HG03280 (cell line): ENCODE measurements around the gene EPG5.

Experiments
- ATAC-seq: cut with Tn5 transposase; IDR thresholded peaks from one replicate; pipeline ENCODE4 v1.9.1; 2021; ENCODE audit warnings: mild to moderate bottlenecking, moderate library complexity; ENCODE audit not compliant: unreplicated experiment

EPG5 gene

DNA sequence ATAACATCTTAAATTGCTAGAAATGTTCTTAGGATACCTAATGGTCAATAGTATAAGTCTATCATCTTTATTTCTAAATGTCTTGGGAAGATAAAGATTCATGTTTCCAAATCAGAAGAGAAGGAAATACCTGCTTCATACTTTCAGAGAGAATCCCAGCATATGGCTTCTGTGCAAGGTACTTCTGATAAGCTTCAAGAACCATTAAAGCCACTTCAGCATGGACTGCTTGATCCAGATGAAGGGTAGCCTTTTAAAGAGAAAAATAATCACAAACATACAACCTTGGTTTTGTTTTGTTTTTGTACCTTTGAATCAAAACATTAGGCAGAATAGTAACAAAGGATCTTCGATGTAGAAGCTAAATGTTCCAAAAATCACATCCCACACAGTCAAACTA is 44.0 kb downstream of the EPG5 start:
- no peak for ATAC-seq

DNA sequence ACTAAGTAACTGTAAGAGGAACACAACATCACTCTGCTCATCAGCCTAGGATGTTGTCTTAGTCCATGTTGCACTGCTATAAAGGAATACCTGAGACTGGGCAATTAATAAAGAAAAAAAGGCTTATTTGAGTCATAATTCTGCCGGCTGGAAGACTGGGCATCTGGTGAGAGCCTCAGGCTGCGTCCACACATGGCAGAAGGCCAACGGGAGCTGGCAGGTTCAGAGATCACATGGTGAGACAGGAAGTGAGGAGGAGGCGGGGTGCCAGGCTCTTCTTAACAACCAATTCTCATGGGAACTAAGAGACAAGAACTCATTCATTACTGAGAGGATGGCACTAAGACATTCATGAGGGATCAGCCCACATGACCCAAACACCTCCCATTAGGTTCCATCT is 46.8 kb downstream of the EPG5 start:
- ATAC-seq: no peak

DNA sequence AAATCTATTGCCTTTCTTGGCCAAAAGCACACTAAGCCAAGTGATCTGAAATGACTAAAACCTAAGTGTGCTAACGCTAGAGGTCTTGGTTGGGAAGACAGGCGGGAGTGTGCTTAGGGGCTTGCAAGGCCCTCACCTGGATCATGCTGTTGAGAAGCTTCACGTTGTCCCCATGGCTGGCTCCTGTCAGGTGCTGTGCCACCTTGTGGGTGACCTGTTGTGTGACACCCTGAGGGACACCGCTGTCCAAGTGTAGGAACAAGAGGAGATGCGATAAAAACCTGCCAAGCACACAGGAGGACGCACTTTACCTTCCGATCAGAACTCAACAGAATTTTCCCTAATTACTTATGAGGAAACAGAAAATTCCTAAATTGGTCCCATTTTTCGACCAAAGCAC is 50.8 kb downstream of the EPG5 start:
- ATAC-seq: no peak

DNA sequence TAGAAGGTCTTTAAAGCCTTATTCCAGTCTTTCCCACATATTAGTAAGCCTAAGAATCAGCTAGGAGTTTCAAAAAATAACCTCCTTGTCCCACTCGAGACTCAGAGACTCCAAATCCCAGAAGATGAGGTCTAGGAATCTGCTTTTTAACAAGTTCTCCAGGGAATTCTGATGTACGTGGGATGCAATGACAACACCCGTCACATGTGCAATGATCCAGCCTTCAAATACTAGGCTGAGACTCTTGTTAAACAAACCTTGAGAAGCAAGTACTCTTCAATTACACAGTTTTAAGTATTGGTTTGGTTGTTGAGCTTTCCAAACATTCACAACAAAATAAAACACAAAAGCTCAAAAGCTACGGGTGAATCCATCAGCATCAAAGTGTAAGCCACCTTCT is 53.9 kb downstream of the EPG5 start:
- ATAC-seq: no peak

DNA sequence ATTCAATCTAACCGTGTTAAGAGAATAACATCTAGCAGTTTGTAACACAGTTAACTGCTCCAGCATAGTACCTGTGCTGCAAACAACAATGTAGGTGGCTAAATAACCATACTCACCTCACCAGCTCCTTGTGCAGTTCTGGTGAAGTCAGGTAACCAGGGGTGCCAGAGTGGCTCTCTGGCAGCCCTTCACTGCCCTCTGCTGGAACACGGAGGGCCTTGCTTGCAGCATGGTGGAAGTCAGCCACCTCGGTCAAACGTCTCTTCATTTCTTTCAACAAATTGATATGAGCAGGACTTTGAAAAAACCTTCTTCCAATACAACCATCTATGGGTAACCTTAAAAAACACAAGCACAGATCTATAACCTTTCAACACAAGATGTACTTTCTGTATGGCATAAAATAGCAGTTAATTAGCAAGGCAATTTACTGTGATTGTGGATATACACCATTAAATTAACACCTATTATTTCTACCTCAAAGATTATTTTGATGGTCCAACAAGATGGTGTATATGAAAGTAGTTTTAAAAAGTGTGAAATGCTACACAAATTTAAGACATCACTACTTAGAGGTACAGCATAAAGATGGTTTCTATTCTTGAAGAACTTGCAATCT is 56.6 kb downstream of the EPG5 start:
- ATAC-seq: peak; percentile 88

DNA sequence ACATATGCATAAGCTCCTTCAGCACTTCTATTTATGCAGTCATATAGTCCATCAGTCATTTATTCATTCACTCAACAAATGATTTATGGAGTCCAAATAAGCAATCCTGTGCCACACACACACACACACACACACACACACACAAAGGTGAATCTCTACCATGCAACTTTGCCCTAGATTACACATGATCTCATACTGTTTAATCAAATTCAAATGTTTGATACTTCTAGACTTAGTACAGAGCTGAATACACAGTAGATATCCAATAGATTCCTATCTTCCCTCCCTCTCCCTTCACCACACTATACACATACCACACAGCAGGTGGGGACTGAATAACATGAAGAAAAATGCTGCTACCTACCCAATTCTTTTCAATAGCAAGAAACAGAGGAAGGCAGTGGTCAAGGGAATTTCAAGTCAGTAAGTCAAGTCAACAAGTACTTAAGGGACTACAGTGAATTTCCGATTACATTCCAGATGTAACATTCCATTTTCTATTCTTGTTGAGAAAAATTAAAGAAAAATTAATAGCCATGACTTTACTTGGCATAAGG is 65.4 kb downstream of the EPG5 start:
- no peak for ATAC-seq

DNA sequence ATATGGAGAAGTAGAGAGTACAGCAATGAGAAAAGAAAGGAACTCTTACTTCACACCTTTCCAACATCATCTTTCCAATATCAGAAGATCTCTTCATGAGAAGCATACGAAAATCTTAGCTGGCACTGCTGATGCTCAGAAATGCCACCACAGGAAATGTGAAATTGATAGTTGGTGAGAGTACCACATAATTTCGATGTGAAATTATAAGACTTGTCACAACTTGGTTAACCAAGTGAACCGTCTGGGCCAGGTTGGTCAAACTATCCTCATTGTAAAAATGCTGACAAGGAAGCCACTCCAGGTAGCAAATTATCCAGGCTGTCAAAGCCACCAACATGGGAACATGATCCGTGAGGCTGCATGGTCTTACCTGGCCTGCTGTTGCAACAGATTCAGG is 66.5 kb downstream of the EPG5 start:
- no peak for ATAC-seq

DNA sequence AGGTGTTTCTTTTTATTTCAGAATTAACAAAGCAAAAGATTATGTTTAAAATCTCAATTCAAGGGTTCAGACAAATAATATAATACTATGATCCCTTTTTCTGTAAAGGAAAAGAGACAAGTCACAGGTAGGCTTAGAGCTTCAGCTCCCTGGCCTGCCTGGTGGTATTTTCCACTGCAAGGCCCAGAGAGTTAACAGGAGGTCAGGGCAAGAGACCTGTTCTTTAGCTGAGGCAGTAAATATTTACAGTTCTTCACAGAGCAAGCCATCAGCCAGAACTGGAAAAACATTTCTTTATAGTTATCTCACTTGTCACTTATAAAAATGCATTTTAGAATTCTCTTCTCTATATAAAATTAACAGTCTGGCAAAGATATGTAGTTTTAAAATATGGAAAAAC is 70.1 kb downstream of the EPG5 start:
- no peak for ATAC-seq

DNA sequence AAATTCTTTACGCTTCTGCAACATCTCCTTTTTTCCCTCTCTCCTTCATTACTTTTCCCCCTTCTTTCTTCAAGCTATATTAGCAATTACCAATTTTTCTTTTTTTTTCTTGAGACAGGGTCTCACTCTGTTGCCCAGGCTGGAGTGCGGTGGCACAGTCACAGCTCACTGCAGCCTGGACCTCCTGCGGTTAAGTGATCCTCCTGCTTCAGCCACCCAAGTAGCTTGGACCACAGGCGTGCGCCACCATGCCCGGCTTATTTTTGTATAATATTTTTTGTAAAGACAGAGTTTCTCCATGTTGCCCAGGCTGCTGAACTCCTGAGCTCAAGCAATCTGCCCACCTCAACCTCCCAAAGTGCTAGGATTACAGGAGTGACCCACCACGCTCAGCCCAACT is 70.7 kb downstream of the EPG5 start:
- ATAC-seq: no peak

DNA sequence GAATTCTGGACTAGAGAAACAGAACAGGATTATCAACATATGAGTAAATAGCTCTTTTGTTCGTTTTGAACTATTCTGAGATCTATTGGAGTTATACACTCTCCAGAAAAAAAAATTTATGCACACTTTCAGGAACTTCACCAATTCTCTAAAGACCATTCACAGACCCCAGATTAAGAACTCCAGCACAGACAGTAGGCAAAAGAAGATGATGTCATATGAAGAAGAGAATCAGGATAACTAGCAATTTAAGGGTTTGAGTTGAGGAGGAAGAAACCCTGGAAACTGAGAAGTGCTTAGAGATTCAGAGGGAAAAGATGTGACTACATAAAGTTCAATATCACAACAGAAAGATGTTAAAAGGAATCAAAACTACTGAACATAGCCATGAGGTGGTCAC is 71.8 kb downstream of the EPG5 start:
- ATAC-seq: no peak

DNA sequence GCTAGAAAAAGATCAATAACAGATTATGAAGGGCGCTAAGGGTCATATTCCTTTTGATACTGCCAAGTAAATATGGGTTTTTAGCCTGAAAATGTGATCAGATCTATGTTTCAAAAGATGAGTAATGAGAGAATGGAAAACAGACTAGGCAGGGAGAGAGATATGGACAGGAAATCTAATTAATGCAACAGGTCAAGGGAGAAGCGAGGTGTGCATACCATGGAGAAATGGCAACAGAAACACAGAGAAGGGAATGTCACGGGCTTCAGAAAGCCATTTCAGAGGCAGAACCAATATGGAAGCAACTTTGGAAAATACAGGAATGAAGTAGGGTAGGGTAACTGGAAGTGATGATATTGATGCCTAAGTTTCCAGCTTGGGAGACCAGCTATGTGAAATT is 72.3 kb downstream of the EPG5 start:
- no peak for ATAC-seq

DNA sequence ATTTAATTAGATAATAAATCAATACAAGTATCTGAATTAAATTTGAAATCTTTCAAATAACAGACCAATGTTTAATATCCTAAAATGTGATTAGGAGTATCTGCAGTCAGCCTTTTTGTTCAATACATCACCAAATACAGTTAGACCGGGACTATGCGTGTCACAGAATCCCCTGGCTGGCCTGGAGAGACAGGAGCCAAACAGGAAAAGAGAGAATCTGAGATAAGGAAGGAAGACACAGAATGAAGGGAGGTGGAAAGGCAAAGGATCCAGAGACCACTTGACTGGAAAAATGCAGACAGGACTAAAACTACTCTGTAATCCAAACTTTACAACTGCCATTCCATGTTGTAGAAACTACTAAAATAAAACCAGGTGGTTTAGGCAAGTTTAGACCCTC is 75.3 kb downstream of the EPG5 start:
- ATAC-seq: no peak

DNA sequence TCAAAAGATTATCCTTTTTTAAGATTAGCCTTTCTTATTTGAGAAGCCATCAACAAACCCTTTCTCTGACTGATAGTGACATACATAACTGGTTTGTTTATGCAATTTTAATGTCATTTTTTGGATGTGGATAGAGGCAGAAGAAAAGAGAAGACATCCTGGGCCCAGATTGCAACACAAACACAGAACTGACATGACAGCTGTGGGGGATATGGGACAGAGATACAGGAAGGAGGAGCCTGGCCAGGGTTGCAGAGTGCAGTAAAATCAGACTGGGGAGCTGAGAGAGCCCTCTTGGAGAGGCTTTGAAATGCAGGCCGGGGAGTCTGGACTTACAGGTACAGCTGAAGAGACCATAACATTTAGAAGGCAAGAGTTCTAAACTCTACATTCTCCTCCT is 76.5 kb downstream of the EPG5 start:
- no peak for ATAC-seq

DNA sequence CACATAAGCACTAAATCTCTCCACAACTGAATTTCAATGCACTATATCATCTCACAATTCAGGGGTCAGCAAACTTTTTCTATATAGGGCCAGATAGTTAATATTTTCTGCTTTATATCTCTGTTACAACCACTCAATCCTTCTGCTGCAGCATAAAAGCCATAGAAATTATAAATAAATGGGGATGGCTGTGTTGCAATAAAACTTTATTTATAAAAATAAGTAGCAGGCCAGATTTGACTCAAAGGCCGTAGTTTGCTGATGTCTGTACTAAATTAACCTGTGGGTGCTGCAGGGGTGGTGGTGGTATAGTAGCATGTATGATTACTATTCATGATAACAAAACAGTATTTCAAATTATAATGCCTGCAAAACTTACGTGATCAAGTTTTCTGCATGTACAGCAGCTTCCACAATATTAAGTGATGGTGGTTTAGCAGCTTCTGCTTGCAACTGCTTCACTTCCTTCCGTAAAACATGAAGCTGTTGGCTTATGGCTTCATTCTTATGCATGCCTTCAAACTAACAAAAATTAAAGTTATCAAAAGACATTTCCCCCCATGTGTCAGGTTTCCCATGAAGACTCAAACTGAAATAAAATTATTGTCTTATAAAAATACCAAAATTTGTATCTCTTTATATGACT is 77.6 kb downstream of the EPG5 start:
- no peak for ATAC-seq

DNA sequence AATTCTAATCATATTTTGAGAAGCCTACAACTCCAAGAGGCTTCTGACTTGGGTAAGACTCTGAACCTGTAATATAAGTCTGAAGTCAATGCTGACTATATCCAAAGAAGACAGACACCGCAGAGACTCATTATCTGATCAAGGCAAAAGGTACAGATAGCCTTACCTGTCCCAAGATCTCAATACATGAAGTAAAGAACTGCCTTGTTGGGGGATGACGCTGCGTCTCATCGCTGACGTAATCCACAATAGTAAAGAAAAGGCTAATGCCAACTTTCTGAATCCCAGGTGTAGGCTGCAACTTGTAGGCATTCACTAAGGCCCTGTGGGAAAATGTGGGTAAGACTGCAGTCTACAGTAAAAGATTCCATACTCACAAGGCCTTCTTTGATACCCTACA is 79.5 kb downstream of the EPG5 start:
- ATAC-seq: no peak

DNA sequence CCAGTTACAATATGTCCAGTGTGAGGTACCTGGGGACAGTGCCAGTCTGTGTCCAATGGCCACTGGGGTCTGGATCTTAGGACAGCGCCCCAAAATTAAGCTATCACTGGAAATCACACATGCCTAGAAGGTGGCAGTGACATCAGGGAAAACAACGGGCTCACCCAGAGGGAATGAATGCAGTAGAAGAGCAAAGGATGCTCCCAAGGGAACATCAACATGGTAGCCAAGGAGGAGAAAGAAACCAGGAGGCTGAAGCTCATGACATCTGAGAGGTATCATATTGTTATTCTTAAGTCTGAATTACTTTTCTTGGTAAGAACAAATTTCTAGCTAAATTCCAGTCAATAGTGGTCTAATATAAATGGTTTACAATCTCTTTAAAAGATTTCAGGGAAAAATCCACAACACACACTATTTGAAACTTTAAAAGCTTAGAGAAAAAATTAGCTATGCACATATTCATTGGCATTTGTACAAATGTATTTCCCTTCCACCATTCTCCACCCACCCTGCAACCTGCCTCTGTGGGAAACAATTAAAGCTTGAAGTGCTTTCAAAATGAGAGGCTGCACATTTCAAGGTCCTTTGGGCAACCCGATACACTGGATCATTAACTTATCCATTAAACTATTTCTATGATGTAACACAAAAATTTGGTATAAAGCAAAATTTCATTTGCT is 86.1 kb downstream of the EPG5 start:
- ATAC-seq: no peak

DNA sequence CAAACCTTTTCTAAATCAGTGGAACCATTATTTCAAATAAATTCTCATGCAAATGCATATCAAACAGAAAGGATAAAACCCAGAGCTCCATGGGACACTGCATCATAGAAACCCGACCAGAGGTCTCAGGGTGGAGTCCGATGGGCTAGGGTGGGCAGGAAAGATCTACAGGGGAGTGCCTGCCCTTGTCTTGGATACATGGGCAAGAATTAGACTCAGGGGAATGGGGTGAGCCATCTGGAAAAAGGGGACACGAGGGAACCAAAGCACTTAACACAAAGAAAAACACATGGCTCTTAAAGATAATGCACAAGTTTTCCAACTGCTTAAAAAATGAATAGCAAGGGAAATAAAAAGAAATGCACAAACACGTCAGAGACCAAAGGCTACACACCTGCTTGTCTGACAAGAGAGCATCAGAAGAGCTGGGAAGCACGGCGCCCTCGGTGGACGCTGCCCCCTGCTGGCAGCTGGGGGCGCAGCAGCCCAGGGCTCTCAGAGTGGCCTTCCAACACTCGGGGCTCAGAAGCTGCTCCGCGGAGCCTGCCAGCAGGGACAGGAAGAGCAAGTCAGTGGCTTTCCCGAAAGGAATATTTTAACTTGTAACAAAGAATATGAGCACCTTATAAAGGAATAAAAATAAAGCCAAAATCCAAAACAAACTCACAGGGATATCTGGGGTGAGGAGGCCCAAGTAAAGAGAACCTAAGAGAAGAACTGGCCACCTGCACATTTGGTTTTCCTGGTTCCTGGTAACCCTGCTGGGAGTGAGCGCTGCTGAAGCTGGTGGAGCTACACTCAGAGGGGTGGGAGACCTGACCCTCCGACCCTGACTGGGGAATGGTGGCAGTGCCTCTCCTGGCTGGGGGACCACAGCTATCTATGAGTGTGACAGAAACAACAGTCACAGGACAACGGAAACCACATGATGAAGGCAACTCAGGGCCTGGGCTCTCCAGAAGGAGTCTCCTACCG is 87.2 kb downstream of the EPG5 start:
- peak; percentile 90 for ATAC-seq

DNA sequence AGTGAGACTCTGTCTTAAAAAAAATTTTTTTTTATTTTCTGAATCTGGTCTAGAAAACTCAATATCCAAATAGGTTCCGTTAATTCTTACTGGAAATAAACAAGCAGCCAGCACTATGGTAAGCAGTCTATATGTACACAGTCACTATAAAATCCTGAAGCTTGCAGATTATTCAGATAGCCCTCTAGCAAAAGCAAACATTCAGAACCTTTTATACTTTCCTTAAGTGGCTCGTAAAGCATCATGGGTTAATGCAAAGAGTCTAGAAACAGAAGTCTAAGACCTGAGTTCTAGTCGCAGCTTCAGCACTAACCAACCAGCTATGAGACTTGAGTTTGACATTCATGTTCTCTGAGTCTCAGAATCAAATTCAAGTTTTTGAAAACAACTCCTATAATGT is 89.7 kb downstream of the EPG5 start:
- ATAC-seq: no peak

DNA sequence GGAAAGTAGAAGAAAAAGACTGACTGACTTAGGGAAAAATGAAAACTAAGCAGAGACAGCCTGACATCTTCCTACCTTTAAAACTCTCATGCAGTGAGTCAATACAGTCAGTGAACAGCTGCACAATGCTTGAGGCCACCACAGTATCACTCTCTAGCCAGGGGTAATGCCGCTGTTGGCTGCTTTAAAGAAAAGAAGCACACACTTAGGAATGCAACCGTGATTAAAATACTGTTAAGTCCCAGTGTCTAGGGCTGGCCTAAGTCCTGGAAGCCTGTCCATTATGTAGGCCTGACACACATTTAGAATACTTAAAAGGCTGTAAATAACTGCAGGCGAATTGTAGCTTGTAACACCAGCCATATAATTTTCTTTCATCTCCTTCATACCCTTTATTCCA is 91.0 kb downstream of the EPG5 start:
- no peak for ATAC-seq

DNA sequence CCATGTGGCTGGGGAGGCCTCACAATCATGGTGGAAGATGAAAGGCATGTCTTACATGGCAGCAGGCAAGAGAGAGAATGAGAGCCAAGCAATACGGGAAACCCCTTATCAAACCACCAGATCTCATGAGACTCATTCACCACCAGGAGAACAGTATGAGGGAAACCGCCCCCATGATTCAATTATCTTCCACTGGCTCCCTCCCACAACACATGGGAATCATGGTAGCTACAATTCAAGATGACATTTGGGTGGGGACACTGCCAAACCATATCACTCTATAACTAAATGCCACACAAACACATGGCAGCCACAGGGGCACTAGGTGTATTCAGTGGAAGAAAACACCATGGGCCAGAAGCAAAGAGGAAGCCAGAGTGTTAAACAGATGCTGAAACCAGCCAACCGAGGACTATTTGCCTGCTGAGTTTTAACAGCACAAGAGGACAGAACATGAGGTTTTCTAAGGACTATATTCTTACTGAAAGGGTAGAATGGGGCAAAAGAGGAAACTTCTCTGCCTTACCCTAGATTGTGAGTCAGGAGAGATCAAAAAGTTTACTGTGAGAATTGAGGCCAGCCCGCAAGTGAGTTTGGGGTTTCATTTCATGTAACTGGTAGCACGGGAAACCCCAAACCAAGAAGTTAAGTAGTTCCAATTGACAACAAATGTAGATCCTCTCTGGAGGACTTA is 92.5 kb downstream of the EPG5 start:
- peak; percentile 80 for ATAC-seq
